ENCODE results near the gene IL4I1. TPM values are rescaled to one million over a fixed set of nuclear protein-coding genes. Genes with fewer than 3 reads are reported as not detected.

IL4I1 gene
- total RNA-seq, 1 experiment from 2014 or later = 1.5 TPM

DNA sequence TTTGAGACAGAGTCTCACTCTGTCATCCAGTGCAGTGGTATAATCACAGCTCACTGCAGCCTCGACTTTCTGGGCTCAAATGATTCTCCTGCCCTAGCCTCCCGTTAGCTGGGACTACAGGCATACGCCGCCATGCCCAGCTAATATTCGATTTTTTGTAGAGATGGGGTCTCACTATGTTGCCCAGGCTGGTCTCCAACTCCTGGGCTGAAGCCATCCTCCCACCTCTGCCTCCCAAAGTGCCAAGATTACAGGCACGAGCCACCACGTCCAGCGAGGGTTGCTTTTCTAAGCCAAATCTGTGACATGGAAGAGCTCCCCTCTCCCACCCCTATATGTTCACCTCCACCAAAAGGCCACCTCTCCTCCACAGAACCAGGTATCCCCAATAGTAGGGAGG is 21.4 kb upstream of the IL4I1 start:
- in situ Hi-C loops (cut with HindIII; ENCODE audit: low pct_unique_long_range_greater_than_20kb, low sequenced_read_pairs) (no loop called here), intact Hi-C loops (cut with micrococcal nuclease; ENCODE audit: unreplicated experiment) (no loop called here)
- no peaks in the 10 kb centered on the region for H3K4me1 ChIP-seq (ENCODE audit: control insufficient read depth, insufficient read depth, low read length)
- POLR2A ChIA-PET = no interaction called here
- no peak overlapping the region for H3K4me3 ChIP-seq (ENCODE audit: low read depth in 2 of 2, low read length in 2 of 2)
- no peaks in the 10 kb centered on the region for H3K36me3 ChIP-seq (ENCODE audit: control insufficient read depth, insufficient read depth, low read length)
- DNase-seq (ENCODE audit: low read depth, low spot score) (no peak), ATAC-seq (no peak)
- no peak for TF ChIP-seq POLR2AphosphoS5 (IDR thresholded peaks at IDR 0.05; ENCODE audit: low read depth, low read length)
- TF ChIP-seq, protein P1, sequence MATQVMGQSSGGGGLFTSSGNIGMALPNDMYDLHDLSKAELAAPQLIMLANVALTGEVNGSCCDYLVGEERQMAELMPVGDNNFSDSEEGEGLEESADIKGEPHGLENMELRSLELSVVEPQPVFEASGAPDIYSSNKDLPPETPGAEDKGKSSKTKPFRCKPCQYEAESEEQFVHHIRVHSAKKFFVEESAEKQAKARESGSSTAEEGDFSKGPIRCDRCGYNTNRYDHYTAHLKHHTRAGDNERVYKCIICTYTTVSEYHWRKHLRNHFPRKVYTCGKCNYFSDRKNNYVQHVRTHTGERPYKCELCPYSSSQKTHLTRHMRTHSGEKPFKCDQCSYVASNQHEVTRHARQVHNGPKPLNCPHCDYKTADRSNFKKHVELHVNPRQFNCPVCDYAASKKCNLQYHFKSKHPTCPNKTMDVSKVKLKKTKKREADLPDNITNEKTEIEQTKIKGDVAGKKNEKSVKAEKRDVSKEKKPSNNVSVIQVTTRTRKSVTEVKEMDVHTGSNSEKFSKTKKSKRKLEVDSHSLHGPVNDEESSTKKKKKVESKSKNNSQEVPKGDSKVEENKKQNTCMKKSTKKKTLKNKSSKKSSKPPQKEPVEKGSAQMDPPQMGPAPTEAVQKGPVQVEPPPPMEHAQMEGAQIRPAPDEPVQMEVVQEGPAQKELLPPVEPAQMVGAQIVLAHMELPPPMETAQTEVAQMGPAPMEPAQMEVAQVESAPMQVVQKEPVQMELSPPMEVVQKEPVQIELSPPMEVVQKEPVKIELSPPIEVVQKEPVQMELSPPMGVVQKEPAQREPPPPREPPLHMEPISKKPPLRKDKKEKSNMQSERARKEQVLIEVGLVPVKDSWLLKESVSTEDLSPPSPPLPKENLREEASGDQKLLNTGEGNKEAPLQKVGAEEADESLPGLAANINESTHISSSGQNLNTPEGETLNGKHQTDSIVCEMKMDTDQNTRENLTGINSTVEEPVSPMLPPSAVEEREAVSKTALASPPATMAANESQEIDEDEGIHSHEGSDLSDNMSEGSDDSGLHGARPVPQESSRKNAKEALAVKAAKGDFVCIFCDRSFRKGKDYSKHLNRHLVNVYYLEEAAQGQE (IDR thresholded peaks at IDR 0.05; ENCODE audit: insufficient read depth in 1 of 2, low read depth in 2 of 2, low read length in 1 of 2) = no peak
- TF ChIP-seq TCF7L2 (IDR thresholded peaks at IDR 0.05; ENCODE audit: low read depth, low read length) = no peak
- no peak for TF ChIP-seq SIN3A (IDR thresholded peaks at IDR 0.05; ENCODE audit: borderline replicate concordance, insufficient read depth, low read depth, low read length)
- TF ChIP-seq, protein P2, sequence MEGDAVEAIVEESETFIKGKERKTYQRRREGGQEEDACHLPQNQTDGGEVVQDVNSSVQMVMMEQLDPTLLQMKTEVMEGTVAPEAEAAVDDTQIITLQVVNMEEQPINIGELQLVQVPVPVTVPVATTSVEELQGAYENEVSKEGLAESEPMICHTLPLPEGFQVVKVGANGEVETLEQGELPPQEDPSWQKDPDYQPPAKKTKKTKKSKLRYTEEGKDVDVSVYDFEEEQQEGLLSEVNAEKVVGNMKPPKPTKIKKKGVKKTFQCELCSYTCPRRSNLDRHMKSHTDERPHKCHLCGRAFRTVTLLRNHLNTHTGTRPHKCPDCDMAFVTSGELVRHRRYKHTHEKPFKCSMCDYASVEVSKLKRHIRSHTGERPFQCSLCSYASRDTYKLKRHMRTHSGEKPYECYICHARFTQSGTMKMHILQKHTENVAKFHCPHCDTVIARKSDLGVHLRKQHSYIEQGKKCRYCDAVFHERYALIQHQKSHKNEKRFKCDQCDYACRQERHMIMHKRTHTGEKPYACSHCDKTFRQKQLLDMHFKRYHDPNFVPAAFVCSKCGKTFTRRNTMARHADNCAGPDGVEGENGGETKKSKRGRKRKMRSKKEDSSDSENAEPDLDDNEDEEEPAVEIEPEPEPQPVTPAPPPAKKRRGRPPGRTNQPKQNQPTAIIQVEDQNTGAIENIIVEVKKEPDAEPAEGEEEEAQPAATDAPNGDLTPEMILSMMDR (IDR thresholded peaks at IDR 0.05) = no peak
- no peak overlapping the region for H3K27ac ChIP-seq (ENCODE audit: low read length)
- CTCF ChIA-PET = no interaction called here
- no peaks in the 10 kb centered on the region for H3K27me3 ChIP-seq (ENCODE audit: control insufficient read depth, insufficient read depth, low read length)
- BruUV-seq (replicated peaks) = no TSS peak
- no peaks in the 10 kb centered on the region for H3K9me3 ChIP-seq (ENCODE audit: control insufficient read depth, insufficient read depth, low read depth, low read length)

DNA sequence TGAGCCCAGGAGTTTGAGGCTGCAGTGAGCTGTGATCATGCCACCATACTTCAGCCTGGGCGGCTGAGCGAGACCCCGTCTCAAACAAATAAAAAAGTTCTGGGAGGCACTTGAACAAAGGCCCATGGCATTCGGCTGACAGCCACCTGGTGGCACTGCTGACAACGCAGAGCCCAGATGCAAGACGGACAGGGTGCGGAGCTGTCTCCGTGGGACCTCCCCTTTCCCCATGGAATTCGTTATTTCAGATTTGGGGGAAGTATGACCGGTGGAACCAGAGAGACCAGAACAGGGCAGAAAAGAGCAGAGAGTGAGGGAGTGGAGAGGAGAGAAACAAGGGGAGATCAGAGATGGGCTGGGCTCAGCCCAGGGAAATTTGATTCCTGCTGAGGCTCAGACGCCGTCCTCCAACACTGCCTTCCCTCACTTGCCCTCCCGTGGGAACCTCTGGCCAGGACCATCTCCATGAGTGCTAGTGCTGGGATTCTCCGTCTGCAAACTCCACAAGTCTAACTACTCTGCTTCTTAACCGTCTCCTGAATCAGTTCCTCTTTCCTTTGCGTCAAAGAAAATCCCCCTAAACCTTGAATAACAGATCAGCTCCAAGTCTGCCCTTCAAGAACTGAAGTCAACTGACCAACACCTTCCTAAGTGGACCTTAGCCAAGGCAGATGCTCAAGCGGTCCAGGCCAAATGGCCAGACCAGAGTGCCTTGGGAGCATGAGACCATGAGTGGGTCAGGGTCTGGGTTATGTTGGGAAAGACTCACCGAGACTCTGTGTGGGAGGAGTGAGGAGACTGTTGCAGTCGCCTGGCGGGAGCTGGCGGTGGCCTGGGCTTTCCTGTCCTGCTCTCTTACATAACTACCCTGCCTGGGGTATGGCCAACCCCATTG is 20.4 kb upstream of the IL4I1 start:
- in situ Hi-C loops (cut with HindIII; ENCODE audit: low pct_unique_long_range_greater_than_20kb, low sequenced_read_pairs) (no loop called here), intact Hi-C loops (cut with micrococcal nuclease; ENCODE audit: unreplicated experiment) (no loop called here)
- TF ChIP-seq TCF7L2 (IDR thresholded peaks at IDR 0.05; ENCODE audit: low read depth, low read length) (no peak), POLR2AphosphoS5 (IDR thresholded peaks at IDR 0.05; ENCODE audit: low read depth, low read length) (no peak), SIN3A (IDR thresholded peaks at IDR 0.05; ENCODE audit: borderline replicate concordance, insufficient read depth, low read depth, low read length) (no peak)
- TF ChIP-seq, protein P2 (IDR thresholded peaks at IDR 0.05) = no peak
- TF ChIP-seq, protein P1 (IDR thresholded peaks at IDR 0.05; ENCODE audit: insufficient read depth in 1 of 2, low read depth in 2 of 2, low read length in 1 of 2) = no peak
- Histone ChIP-seq H3K9me3 (ENCODE audit: control insufficient read depth, insufficient read depth, low read depth, low read length) (no peaks in the 10 kb centered on the region), H3K27me3 (ENCODE audit: control insufficient read depth, insufficient read depth, low read length) (no peaks in the 10 kb centered on the region), H3K4me3 (ENCODE audit: low read depth in 2 of 2, low read length in 2 of 2) (no peak overlapping the region), H3K27ac (ENCODE audit: low read length) (no peak overlapping the region), H3K36me3 (ENCODE audit: control insufficient read depth, insufficient read depth, low read length) (no peaks in the 10 kb centered on the region), H3K4me1 (ENCODE audit: control insufficient read depth, insufficient read depth, low read length) (no peaks in the 10 kb centered on the region)
- no TSS peak for BruUV-seq (replicated peaks)
- ATAC-seq = no peak
- CTCF ChIA-PET = interaction anchor here (0.7 kb wide), 1 partner anchor 11 kb away, joined by 3 read pairs; no protein-coding TSS in a partner anchor
- POLR2A ChIA-PET = no interaction called here
- DNase-seq (ENCODE audit: low read depth, low spot score) = no peak

Data from Panc1 (cell line).